CD4-positive, alpha-beta T cell treated with Interleukin-4 for 1 hour (primary cell): ENCODE measurements around the gene TSPAN18.

Experiments
- DNase-seq, 2 donors: peaks; one replicate each; pipeline ENCODE4 v3.0.0-alpha.2; 2020 to 2022

Gene TSPAN18

DNA sequence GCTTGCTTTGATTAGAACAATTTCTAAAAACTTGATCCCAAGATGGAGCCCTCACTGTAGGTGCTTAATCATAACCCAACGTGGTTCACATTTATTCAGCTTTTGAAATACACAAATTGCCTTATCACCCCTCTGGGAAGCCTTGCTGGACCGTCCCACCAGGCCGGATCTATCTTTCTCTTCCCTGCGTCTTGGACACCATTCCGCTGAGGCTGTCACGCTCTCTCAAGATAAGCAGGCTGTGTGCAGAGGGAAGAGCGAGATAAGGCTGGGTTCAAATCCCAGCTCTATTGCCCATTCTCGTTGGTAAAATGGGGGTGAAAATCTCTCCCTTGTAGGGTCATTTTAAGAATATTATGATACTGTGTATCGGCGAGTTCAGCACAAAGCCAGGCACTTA is 244.4 kb downstream of the TSPAN18 start:
- DNase-seq: no peak

DNA sequence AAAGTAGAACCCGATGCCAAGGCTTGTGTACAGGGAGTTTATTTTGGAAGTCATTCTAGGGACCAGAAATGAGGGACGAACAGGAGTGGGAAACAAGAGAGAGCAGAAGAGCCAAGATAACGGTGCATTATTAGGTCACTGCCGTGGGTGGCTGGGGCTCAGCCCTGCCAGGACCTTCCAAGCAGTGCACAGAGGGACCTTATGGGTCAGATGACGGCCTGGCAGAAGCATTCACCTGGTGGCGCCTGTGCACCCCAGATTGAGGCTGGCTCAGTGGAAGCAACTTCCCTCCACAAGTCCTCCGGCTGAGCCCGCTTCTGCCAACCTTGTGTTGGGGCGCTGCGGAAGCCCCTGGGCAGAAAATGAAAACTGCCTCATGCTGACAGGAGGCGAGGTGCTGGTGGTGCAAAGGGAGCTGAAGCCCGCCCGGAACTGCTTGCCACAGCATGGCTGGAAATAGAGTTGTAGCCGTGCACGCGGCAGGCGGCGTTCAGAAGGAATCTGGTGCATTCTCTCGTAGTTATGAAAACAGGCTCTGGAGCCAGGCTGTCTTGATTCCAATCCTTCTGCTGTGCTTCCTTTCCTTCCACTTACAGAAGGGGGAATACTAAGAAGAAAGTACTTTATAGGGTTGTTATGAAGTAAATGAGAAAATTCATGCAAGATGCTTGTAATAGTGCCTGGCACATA is 246.1 kb downstream of the TSPAN18 start:
- no peak for DNase-seq

DNA sequence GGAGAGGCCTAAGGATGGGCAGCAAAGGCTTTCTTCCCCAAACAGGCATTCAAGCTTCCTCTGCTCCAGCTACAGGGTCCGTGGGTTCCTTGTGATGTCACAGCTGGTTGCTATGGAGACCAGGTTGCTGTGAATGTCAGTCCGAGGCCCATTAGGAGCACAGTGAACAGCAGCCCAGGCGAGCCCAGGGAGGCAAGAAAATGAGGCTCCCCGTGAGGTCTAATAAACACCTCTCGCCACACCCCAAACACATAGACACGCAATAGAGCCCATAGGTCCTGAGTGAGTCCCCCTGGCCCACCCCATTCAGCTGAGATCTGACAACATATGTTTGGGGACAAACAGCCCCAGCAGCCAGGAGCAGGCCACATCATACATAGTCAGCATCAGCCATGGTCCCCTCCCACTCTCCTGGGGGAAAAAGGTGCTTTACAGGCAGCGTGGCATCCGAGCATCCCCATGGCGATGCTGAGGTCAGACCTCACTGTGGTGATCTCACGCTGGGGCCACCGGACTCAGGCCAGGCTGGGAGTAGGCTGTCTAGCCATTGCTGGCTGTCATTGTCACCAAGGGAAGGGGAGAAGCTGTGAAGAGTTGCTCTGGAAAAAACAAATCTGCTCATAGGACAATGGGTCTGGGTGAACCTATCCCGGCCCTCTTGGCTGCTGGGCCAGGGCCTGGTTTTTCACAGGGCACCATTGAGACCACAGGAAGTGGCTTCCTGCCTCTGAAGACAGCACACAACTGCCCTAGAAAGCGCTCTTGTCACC is 247.1 kb downstream of the TSPAN18 start:
- no peak for DNase-seq

DNA sequence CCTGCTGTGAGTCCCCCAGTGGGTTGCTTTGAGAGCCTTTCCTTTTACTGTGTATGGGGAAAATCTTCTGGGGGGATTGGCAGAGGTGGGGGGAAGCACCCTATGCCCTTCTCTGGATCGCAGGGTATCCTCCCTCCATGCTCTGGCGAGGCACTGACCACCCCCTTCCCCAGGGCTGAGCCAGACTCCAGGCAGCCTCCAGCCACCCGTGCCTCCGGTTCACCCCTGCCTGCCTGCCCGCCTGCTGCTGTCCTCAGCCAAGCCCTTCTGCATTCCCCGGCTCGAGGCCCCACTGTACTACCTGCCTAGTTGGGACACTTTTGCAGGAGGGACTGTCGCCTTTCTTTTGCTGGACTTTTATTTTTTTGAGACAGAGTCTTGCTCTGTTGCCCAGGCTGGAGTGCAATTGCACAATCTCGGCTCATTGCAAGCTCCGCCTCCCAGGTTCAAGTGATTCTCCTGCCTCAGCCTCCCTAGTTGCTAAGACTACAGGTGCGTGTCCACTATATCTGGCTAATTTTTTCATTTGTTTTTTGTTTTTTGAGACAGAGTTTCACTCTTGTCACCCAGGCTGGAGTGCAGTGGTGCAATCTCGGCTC is 247.7 kb downstream of the TSPAN18 start:
- no peak for DNase-seq

DNA sequence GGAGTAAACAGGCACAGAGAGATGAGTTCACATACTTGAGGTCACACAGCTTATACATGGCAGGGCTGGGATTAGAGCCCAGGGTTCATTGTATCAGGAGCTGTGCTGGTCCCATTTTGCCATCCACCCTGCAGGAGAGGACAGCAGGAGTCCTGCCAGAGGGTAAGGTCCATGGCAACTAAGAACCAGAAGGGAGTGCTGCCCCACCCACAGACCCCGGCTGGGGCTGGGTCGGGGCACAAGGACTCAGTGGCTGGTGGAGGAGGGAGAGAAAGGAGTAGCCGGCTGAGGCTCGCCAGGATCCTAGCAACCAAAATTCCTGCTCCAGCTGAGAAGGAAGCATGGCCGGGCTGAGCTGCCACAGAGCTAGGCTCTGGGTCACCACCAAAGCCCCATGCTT is 249.8 kb downstream of the TSPAN18 start:
- no peak for DNase-seq

DNA sequence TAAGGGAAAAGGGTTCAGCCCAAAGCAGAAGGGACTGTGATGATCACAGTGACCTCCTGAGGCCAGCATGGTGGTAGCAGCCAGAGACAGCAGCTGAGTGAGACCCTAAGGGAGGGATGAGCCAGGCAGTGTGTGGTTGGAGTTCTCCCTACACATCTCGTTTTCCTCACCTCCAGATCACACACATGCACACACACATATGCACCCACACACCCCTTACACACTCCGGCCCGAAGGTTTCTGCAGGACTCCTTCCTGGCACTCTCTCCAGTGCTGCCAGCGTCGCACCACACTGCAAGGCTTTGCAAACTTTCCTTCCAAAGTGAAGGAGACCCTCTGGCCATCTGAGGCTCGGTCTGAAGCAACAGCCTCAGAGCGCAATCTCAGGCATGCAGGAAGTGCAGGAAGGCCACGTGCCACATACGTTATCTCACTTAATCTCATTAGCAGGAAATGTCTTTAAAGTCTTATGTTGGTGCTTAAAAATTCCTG is 250.8 kb downstream of the TSPAN18 start:
- peak in 1 of 2 donors; percentile 30 for DNase-seq

DNA sequence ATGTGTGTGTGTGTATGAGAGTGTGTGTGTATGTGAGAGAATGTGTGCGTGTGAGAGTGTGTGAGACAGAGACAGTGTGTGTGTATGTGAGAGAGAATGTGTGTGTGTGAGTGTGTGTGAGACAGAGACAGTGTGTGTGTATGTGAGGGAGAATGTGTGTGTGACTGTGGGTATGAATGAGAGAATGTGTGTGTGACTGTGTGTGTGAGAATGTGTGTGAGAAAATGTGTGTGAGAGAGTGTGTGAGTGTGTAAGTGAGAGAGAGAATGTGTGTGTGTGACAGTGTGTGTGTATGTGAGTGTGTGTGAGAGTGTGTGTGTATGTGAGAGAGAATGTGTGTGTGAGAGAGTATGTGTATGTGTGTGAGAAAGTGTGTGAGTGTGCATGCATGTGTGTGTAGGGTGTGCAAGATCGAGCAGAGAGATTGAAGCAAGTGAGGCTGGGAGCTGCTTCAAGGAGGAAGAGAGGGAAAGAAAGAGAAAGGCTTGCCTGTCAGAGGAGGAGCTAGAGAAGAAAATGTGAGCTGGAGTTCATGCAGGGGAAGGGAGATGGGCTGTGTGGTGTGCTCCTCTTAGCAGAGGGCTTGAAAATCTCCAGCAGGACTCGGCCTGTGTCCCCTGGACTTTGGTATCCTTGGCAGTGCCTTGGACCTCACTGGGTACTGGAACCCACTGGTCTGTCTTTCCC is 251.7 kb downstream of the TSPAN18 start:
- no peak for DNase-seq

DNA sequence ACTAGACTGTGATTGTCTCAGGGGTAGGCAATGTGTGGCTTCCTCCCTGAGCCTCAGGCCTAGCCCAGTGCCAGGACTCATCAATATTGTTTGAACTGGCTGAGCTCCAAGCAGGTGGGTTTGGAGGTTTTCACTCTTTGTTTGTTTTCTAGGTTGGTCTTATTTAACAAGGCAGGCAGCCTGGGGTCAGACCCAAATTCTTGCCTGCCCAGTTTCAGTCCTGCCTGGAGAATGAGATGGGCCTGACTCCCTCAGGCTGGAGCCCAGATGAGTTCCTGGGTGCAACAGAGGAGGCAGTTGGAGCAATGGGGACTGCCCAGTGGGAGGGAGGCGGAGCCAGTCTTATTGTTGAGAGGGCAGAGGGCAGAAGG is 252.2 kb downstream of the TSPAN18 start:
- DNase-seq: no peak

DNA sequence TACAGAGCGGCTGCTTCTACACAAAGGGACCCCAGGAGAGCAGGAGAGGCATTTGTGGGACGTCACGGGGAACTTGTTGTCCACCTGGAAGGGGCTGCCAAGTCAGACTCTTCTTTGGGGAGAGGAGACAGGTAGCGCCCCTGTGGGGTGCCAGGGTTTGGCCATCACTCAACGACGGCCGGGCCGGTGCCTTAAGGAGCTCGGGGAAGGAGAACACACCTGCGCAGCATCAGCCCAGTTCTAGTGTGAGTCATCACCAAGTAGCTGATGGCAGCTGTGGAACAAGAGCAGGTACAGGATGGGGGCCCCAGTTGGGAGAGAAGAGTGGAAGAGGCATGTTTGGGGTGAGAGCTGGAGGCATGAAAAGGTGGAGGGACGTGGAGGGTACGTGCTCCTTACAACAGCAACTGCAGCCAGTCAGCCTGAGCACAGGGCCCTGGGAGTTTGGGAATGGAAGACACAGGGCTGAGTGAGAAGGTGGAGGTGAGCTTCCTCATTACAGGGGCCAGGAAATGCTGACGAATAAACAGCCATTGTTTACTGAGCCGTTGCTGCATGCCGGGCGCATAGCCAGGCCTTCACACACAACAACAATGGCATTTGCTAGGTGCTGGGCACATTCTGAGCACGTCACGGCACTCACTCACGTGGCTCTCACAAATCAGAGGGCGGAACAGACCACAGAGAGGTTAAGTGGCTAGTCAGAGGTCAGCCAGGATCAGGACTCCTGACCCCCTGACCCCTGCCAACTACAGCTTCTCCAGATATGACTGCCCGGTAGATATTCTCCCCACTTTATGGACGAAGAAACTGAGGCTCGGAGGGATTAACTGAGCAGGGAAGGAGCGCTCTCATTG is 253.0 kb downstream of the TSPAN18 start:
- no peak for DNase-seq

DNA sequence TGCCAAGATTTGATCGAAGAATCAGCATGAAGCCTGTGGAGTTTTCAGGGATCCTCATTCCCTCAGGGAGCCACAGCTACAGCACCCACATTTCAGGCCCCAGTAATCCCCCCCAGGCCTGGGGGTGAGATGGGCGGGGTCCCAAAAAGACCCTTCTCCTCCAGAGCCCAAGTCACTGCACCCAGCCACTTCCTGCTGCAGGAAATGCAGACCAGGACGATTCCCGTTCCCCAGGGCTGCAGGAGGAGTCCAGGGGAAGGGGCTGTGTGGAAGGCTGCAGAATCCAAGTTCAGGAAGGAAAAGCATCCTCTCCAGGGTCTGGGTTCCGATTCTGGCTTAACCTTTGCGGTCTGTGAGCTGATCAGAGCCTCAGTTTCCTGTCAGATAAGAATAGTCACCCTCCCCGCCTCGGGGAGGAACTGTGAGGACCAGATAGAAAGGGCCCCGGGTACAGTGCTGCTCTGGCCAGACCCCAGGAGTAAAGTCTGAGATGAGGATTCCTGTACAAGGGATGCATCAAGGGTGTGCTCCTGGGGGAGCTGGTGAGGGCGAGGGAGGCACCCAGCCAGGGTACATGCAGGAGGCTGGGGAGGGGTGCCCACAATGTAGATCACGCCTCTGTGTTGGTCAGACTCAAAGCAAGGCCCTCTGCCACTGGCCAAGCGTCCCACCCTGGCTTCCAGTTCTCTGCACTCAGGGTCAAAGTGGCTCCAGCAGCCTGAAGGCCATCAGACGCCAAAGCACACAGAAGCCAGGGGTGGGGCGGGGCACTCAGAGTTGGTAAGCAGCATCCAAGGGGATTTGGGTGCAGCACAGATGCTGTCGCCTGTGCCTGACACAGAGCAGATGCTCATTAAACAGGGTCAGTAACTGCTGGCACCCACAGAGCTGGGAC is 254.0 kb downstream of the TSPAN18 start:
- DNase-seq: no peak
